Cerebellar nuclear complex (tissue), 1 donor: Measurements from ENCODE around the gene PEAK3.

Experiments
- DNase-seq, 2 experiments: peaks; one replicate each; lab custom pipeline; 2025; lab: John Stamatoyannopoulos, UW

The PEAK3 gene

GRCh38 chr19:2315818-2316353 is 33.9 kb upstream of the PEAK3 start:
- no peak for DNase-seq

- no peak for DNase-seq
These were observed 33.3 kb upstream of the PEAK3 start for GRCh38 chr19:2315121-2315817.

GRCh38 chr19:2312820-2313501 is 31.0 kb upstream of the PEAK3 start:
- no peak for DNase-seq

GRCh38 chr19:2311093-2311492 is 29.1 kb upstream of the PEAK3 start:
- DNase-seq: no peak

- no peak for DNase-seq
These were observed 27.9 kb upstream of the PEAK3 start for GRCh38 chr19:2309734-2310362.

- no peak for DNase-seq
These were observed 26.2 kb upstream of the PEAK3 start, which contains the start of gene LINGO3 for GRCh38 chr19:2308114-2308556. Gene LINGO3 (minus strand): TSS chr19:2308154. CDS start chr19:2291776, 16,378 bp downstream.

GRCh38 chr19:2307518-2308012 is 25.6 kb upstream of the PEAK3 start:
- DNase-seq: no peak

- no peak for DNase-seq
These were observed 25.0 kb upstream of the PEAK3 start for GRCh38 chr19:2306971-2307370.

GRCh38 chr19:2306281-2306806 is 24.4 kb upstream of the PEAK3 start:
- DNase-seq: no peak

GRCh38 chr19:2305452-2306280 is 23.7 kb upstream of the PEAK3 start:
- no peak for DNase-seq

- DNase-seq: no peak
These were observed 21.3 kb upstream of the PEAK3 start for GRCh38 chr19:2303211-2303798.

- DNase-seq: no peak
These were observed 20.6 kb upstream of the PEAK3 start for GRCh38 chr19:2302319-2303210.

GRCh38 chr19:2300533-2300932 is 18.6 kb upstream of the PEAK3 start:
- no peak for DNase-seq

GRCh38 chr19:2296141-2296540 is 14.2 kb upstream of the PEAK3 start:
- DNase-seq: no peak

GRCh38 chr19:2294687-2295335 is 12.8 kb upstream of the PEAK3 start:
- no peak for DNase-seq

GRCh38 chr19:2291185-2291751 is 9.3 kb upstream of the PEAK3 start:
- DNase-seq: no peak

GRCh38 chr19:2290441-2291184 is 8.6 kb upstream of the PEAK3 start:
- DNase-seq: no peak

- DNase-seq: no peak
These were observed 7.9 kb upstream of the PEAK3 start for GRCh38 chr19:2289714-2290435.
